ENCODE results near the gene C2CD4C.
"Not testable (repeated sequence)": the region's sequence is repeated elsewhere in the genome, so short reads cannot be mapped to it uniquely, and the experiment has no call there.

C2CD4C gene

GRCh38 chr19:438416-438958 is 29.5 kb upstream of the C2CD4C start:
- no peak for DNase-seq (ENCODE audit: low read depth)

- no peak for DNase-seq (ENCODE audit: low read depth)
Observed at GRCh38 chr19:437041-437440, 28.1 kb upstream of the C2CD4C start.

- no peak for DNase-seq (ENCODE audit: low read depth)
Observed at GRCh38 chr19:436413-436950, 27.5 kb upstream of the C2CD4C start.

- no peak for DNase-seq (ENCODE audit: low read depth)
Observed at GRCh38 chr19:435707-436412, 26.9 kb upstream of the C2CD4C start.

GRCh38 chr19:435056-435706 is 26.2 kb upstream of the C2CD4C start:
- no peak for DNase-seq (ENCODE audit: low read depth)

- no peak for DNase-seq (ENCODE audit: low read depth)
Observed at GRCh38 chr19:434152-434960, 25.4 kb upstream of the C2CD4C start.

GRCh38 chr19:430701-431100 is 21.8 kb upstream of the C2CD4C start:
- DNase-seq (ENCODE audit: low read depth), result no peak

GRCh38 chr19:428149-428548 is 19.2 kb upstream of the C2CD4C start:
- DNase-seq (ENCODE audit: low read depth), result no peak

GRCh38 chr19:427675-428074 is 18.7 kb upstream of the C2CD4C start:
- not testable (repeated sequence) for DNase-seq (ENCODE audit: low read depth)

GRCh38 chr19:426725-427445 is 17.9 kb upstream of the C2CD4C start:
- DNase-seq (ENCODE audit: low read depth), result no peak

- no peak for DNase-seq (ENCODE audit: low read depth)
Observed at GRCh38 chr19:425056-425455, 16.1 kb upstream of the C2CD4C start.

GRCh38 chr19:424546-424945 is 15.6 kb upstream of the C2CD4C start:
- no peak for DNase-seq (ENCODE audit: low read depth)

GRCh38 chr19:423691-424466 is 14.9 kb upstream of the C2CD4C start:
- DNase-seq (ENCODE audit: low read depth), result no peak

- DNase-seq (ENCODE audit: low read depth), result not testable (repeated sequence)
Observed at GRCh38 chr19:422917-423226, 13.9 kb upstream of the C2CD4C start.

GRCh38 chr19:422213-422916 is 13.4 kb upstream of the C2CD4C start:
- DNase-seq (ENCODE audit: low read depth), result no peak

- DNase-seq (ENCODE audit: low read depth), result no peak
Observed at GRCh38 chr19:419721-420515, 11.0 kb upstream of the C2CD4C start.

- DNase-seq (ENCODE audit: low read depth), result no peak
Observed at GRCh38 chr19:418761-419671, 10.1 kb upstream of the C2CD4C start.

GRCh38 chr19:416416-416815 is 7.5 kb upstream of the C2CD4C start:
- no peak for DNase-seq (ENCODE audit: low read depth)

GRCh38 chr19:415292-415691 is 6.3 kb upstream of the C2CD4C start:
- no peak for DNase-seq (ENCODE audit: low read depth)
